GM18951 (cell line): ENCODE measurements around the gene TP53I13.

Experiments
- POLR2A ChIP-seq: IDR thresholded peaks from 4 replicates; pipeline ENCODE4 v1.6.1; 2011; ENCODE audit warnings: mild to moderate bottlenecking; ENCODE audit not compliant: insufficient read length, insufficient read depth; ENCODE audit errors: extremely low read depth
- in situ Hi-C: fragments of 300-500 bp; cut with MboI; formaldehyde crosslinking; loops from one replicate; pipeline ENCODE4 v1.12.0; 2022; ENCODE audit warnings: low sequenced_read_pairs, mixed read lengths, inconsistent platforms; ENCODE audit not compliant: unreplicated experiment

The TP53I13 gene

GRCh38 chr17:29614349-29615047 is 46.0 kb downstream of the TP53I13 start:
- in situ Hi-C loops, result no loop called here
- no peak for TF ChIP-seq POLR2A

DNA sequence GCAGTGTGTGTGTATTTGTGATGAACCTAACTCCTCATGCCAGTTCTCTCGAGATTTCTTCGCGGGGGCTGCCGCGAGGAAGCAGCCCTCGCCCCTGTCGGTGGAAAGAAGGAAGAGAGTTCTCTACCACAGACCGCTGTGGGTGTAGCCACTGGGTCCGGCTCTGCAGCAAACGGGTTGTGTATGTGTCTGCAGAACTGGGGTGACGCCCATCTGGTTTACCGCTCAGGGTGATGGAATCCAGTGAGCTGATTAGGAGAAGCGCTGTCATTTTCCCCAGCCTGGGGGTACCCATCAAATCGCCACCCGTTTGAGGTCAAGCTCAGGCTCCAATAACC is 46.5 kb downstream of the TP53I13 start:
- no peak for TF ChIP-seq POLR2A
- in situ Hi-C loops, result no loop called here

DNA sequence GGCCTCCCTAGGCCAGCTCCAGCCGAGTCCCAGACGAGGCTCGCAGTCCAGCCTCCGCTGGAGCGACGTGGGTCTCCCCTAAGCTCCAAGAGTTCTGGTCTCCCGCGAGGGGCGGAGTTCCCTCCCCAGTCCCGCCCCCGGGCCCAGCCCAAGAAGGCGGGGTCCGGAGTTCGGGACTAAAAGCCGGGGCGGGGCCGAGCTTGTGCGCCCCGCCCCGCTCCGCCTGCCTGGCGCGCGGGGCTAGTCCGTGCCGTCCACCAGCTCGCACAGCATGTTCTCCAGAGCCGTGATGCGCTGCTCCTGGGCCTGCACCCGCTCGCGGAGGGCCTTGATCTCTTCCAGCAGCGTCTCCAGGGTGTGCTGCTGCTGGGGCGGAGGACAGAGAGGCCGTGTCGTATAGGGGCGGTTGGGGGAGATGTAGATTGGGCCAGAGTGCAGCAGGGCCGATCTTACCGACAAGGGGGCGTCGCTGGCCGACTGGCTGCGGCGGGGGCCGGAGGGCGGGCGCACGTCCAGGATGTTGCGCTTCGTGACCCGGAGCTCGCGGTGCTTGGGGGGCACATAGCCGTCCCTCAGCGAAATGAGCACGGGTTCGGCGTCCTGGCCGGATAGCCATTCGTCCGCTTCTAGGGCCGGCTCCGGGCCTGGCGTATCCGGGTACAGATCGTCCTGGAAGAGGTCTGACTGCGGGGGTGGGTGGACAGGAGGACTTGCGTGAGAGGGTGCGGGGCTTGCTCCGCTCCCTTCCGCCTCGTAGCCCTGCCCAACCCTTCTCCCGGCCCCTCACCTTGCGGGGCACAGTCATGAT is 47.2 kb downstream of the TP53I13 start:
- in situ Hi-C loops, result no loop called here
- TF ChIP-seq POLR2A, result no peak

DNA sequence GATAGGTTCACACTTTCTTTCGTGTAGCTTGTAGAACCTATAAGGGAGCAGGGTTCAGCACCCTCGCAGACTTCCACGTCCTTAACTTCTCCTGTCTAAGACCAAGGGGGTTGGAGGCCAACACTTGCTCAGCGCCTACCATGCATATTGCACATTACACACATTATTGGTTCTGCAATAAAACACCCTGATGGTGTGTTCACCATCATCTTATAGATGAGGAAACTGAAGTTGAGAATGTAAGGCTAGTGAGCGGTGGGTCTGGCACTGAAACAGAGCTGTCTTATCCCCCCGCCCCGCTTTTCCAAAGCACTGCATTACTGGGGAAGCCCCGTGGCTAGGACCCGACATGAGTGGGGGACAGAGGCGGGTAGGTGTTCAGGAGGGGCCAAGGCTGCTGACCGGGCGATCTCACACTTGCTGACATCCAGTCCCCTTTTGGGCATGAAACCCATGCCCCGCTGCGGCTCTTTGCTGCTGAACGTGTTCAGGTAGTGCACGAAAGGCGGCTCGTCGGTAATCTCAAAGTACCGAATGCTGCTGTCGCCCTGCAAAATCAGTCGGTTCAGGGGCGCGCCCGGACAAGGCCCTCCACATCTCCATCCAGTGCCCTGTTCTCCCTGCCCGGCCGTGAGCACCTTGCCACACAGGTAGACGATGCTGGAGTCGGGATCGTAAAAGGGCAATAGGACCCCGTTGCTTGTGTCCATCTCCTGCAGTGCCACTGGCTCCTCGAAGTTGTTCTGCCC is 48.0 kb downstream of the TP53I13 start:
- in situ Hi-C loops, result no loop called here

DNA sequence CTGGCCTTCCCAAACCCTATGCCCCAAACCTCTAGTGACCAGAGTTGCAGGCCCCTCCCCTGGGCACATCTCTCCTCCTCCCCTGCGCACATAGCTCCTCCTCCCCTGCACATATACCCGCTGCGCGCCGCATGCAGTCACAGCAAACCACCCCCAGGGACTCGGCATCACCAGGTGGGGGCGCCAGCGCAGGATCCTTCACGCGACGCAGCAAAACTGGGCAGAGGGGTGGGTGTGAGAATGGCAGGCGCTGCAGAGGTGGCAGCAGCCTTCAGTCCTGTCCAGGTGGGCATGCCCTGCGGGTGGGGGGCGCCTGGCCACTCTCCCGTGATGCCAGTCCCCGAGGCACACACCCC is 48.6 kb downstream of the TP53I13 start:
- in situ Hi-C loops, result no loop called here

More for the DNA sequence above, 48.0 kb downstream of the TP53I13 start:
- TF ChIP-seq POLR2A, result no peak

GRCh38 chr17:29617481-29618271 is 49.2 kb downstream of the TP53I13 start:
- peak; percentile 29 for TF ChIP-seq POLR2A
- in situ Hi-C loops, result no loop called here

More for the DNA sequence above, 48.6 kb downstream of the TP53I13 start:
- peak; percentile 44 for TF ChIP-seq POLR2A

DNA sequence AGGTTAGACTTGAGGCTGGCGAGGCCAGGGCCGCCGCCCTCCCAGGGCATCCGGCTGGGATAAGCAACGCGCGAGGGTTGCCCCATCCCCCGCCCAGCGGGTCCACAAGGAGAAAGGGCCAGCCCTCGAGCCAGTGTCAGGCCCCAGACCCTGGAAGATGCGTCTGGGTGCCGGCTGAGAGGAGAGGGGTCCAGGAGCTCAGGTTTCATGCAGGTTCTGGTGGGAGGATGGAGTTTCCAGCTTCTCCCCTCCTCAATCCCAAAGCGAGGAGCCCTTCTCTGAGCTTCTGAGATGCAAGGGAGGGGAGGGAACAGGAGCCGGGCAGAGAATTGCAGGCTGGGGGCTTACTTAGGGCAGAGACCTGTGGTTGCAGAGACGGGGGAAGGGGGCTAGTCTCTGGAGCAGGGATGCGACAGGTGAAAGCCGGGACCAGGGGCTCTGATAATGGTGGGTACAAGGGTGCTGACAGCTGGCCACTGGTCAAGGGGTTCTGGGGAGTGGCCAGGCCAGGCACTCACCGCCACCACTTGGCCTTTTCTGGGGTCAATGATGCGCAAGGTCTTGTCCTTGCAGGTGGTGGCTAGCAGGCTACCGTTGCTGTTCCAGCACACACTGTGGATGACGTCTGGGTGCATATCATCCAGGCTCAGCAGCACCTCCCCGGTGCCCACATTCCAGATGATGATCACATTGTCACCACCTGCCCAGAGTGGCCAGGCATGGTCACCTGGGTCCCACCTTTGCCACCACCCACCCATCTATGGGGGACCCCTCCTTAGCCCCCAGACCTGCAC is 50.0 kb downstream of the TP53I13 start:
- in situ Hi-C loops, result no loop called here
- no peak for TF ChIP-seq POLR2A

GRCh38 chr17:29619251-29619650 is 50.8 kb downstream of the TP53I13 start:
- in situ Hi-C loops, result no loop called here
- TF ChIP-seq POLR2A, result no peak

DNA sequence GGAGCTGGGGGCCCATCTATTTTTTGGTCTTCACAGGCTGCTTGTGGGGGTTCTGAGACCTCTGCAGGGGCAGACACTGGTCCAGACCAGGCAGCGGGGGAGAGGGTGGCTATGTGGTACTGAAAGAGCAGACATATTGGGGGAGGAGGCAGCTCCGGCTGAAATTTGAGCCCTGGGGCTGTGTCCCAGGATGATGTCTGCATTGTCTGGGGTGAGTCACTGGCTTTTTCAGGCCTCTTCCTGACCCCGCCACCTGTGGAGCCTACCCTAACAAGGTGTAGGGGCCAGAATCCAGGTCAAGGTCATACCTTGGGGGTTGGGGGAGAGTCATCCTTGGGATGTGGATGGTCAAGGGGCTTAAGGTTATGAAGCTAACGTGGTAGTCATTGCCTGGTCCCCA is 51.8 kb downstream of the TP53I13 start:
- in situ Hi-C loops, result no loop called here
- TF ChIP-seq POLR2A, result no peak

GRCh38 chr17:29620779-29621500 is 52.4 kb downstream of the TP53I13 start:
- no peak for TF ChIP-seq POLR2A
- in situ Hi-C loops, result no loop called here

- in situ Hi-C loops, result no loop called here
These were observed 53.3 kb downstream of the TP53I13 start for GRCh38 chr17:29621751-29622194.

More at GRCh38 chr17:29621751-29622194, 53.3 kb downstream of the TP53I13 start:
- TF ChIP-seq POLR2A, result no peak
